ENCODE results near the gene LPXN. TPM values are rescaled to one million over a fixed set of nuclear protein-coding genes. Genes with fewer than 3 reads are reported as not detected.

LPXN gene
- total and polyA plus RNA-seq, 10 of the 15 experiments (the other 5 are each of a cell fraction or from before 2014, with no cell fraction given) = 131 to 349 (median 201) TPM

DNA sequence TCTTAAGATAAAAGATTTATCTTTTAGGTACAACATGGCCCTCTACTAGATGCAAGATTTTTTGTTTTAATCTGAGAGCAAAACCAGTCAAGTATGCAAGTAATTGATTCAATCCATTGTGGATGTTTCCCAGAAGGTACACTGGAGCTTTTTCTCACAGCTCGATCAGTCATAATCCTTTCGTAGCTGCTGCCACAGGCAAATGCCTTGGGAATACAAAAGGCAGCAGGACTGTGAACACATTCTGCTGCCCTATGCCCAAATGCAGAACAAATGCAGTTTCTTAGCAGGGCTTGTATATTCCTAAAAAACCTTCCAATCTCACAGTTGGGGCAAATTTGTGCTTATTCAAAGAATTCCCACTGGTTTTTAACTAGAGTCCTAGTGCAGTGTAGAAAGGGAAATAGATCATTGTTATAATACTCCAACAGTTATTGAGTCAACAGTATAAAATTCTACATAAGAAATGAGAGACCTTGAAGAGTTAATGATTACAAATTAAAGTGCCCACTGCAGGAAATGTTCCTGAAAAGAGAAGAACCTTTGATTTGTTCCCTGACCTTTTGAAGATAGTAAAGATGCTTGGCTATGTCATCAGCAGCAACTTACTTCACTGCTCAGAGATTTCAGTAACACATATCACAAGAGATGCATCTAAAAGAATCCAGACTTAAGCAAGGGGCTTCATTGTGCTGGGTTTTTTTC lies 14.1 kb downstream of the LPXN start:
- Histone ChIP-seq H3K27me3 (replicated peaks in 1 of 2; ENCODE audit: control insufficient read depth in 2 of 2, insufficient read depth in 2 of 2, low read length in 1 of 2) (no peaks in the 10 kb centered on the region), H3K4me2 (ENCODE audit: control insufficient read depth, insufficient read depth) (no peak overlapping the region), H3K9me3 (replicated peaks; ENCODE audit: control insufficient read depth, insufficient read depth, low read length) (no peaks in the 10 kb centered on the region), H4K20me1 (ENCODE audit: control insufficient read depth, insufficient read depth) (peaks cover 4% of the 10 kb centered on the region; the same call in 1 of the 2 replicates), H3K36me3 (ENCODE audit: control insufficient read depth in 2 of 2, insufficient read depth in 2 of 2, low read length in 1 of 2) (peaks cover 5 to 23% of the 10 kb centered on the region in 2 experiments), H3K27ac (ENCODE audit: control insufficient read depth, insufficient read depth) (no peak overlapping the region), H3K4me1 (ENCODE audit: control insufficient read depth, insufficient read depth, low read length) (peaks cover 19% of the 10 kb centered on the region), H3K4me3 (no peak overlapping the region), H2AFZ (ENCODE audit: control insufficient read depth, low read depth, low read length) (no peak overlapping the region), H3K9ac (ENCODE audit: control insufficient read depth, insufficient read depth, low read length) (no peak overlapping the region), H3K79me2 (ENCODE audit: control insufficient read depth, insufficient read depth, low read length) (peaks cover 49% of the 10 kb centered on the region)
- DNase-seq (ENCODE audit: low read depth, low spot score) = no peak
- TF ChIP-seq POLR2AphosphoS2 (IDR thresholded peaks at IDR 0.05; ENCODE audit: low read depth, low read length) (no peak), CHD4 (IDR thresholded peaks at IDR 0.05) (no peak), RB1 (IDR thresholded peaks at IDR 0.05; ENCODE audit: borderline replicate concordance) (no peak), GABPA (IDR thresholded peaks at IDR 0.05; ENCODE audit: low read depth) (no peak), ZNF274 (IDR thresholded peaks at IDR 0.05; ENCODE audit: insufficient read depth, insufficient read length) (no peak), MTA3 (IDR thresholded peaks at IDR 0.05; ENCODE audit: borderline replicate concordance, low read length) (no peak)
- TF ChIP-seq, protein P1, sequence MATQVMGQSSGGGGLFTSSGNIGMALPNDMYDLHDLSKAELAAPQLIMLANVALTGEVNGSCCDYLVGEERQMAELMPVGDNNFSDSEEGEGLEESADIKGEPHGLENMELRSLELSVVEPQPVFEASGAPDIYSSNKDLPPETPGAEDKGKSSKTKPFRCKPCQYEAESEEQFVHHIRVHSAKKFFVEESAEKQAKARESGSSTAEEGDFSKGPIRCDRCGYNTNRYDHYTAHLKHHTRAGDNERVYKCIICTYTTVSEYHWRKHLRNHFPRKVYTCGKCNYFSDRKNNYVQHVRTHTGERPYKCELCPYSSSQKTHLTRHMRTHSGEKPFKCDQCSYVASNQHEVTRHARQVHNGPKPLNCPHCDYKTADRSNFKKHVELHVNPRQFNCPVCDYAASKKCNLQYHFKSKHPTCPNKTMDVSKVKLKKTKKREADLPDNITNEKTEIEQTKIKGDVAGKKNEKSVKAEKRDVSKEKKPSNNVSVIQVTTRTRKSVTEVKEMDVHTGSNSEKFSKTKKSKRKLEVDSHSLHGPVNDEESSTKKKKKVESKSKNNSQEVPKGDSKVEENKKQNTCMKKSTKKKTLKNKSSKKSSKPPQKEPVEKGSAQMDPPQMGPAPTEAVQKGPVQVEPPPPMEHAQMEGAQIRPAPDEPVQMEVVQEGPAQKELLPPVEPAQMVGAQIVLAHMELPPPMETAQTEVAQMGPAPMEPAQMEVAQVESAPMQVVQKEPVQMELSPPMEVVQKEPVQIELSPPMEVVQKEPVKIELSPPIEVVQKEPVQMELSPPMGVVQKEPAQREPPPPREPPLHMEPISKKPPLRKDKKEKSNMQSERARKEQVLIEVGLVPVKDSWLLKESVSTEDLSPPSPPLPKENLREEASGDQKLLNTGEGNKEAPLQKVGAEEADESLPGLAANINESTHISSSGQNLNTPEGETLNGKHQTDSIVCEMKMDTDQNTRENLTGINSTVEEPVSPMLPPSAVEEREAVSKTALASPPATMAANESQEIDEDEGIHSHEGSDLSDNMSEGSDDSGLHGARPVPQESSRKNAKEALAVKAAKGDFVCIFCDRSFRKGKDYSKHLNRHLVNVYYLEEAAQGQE (IDR thresholded peaks at IDR 0.05; ENCODE audit: low read depth, low read length) = no peak
- TF ChIP-seq, protein P2, sequence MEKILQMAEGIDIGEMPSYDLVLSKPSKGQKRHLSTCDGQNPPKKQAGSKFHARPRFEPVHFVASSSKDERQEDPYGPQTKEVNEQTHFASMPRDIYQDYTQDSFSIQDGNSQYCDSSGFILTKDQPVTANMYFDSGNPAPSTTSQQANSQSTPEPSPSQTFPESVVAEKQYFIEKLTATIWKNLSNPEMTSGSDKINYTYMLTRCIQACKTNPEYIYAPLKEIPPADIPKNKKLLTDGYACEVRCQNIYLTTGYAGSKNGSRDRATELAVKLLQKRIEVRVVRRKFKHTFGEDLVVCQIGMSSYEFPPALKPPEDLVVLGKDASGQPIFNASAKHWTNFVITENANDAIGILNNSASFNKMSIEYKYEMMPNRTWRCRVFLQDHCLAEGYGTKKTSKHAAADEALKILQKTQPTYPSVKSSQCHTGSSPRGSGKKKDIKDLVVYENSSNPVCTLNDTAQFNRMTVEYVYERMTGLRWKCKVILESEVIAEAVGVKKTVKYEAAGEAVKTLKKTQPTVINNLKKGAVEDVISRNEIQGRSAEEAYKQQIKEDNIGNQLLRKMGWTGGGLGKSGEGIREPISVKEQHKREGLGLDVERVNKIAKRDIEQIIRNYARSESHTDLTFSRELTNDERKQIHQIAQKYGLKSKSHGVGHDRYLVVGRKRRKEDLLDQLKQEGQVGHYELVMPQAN (conservative IDR thresholded peaks at IDR 0.05) = no peak
- FAIRE-seq = no peak
- RAD21 ChIA-PET (ENCODE audit: unreplicated experiment) = interaction anchor here (1.3 to 1.6 kb wide), 2 partner anchors 12 to 14 kb away, joined by 4 to 5 read pairs; partner anchors contain the start of gene LPXN
- in situ Hi-C loops (cut with MboI) (loop anchor here (10.0 kb wide), 1 partner anchor 223 kb away; no protein-coding TSS in a partner anchor), intact Hi-C loops (cut with micrococcal nuclease; ENCODE audit: unreplicated experiment) (no loop called here)
- CTCF ChIA-PET = interaction anchor here (0.7 to 1.0 kb wide), 2 partner anchors 28 to 237 kb away, joined by 3 read pairs; no protein-coding TSS in a partner anchor
- SMC1A ChIA-PET (ENCODE audit: uncharacterized antibody, unreplicated experiment) = interaction anchor here (0.6 to 1.6 kb wide), 3 partner anchors 17 to 68 kb away, joined by 3 to 4 read pairs (median 4); no protein-coding TSS in a partner anchor
- no peak for ATAC-seq
- POLR2A ChIA-PET = no interaction called here
- 98% methylated on average over 2 of the region's 2 CpGs for WGBS (ENCODE audit: insufficient coverage, insufficient replicate concordance, low lambda C conversion rate, missing lambda C conversion rate)
- no TSS peak for BruUV-seq (replicated peaks)

Measured in GM12878 (cell line).